Lower leg skin (tissue), 4 donors: Measurements from ENCODE around the gene DGKB. TPM values are rescaled to one million over a fixed set of nuclear protein-coding genes. Genes with fewer than 3 reads are reported as not detected.

Source experiments
- DNase-seq, 2 donors: peaks; one replicate each; pipeline ENCODE4 v3.0.0-alpha.2; 2019; ENCODE audit warnings: low spot score in 2 of 2
- H3K4me3 ChIP-seq: fragments of 200-600 bp; sonication (generic); 2 replicates; pipeline ENCODE4 v1.5.1; 2017; ENCODE audit warnings: mild to moderate bottlenecking, low read depth; ENCODE audit not compliant: poor library complexity, severe bottlenecking
- CTCF ChIP-seq, 3 donors: fragments of 450-650 bp; IDR thresholded peaks; one replicate each; pipeline ENCODE4 v1.5.1; 2016; ENCODE audit warnings: antibody characterized with exemption in 3 of 3, mild to moderate bottlenecking in 3 of 3, moderate library complexity in 2 of 3
- POLR2A ChIP-seq, 2 donors: fragments of 450-650 bp; IDR thresholded peaks; one replicate each; pipeline ENCODE4 v1.6.1; 2016 to 2017; ENCODE audit warnings: antibody characterized with exemption in 2 of 2, mild to moderate bottlenecking in 1 of 2, moderate library complexity in 1 of 2
- WGBS, 2 donors: methylation state at CpG; one replicate each; pipeline ENCODE4 v1.1.5; 2018; 5-methylcytosine and 5-hydroxymethylcytosine counted together
- intact Hi-C: fragments of 100-400 bp; cut with DNase I; formaldehyde crosslinking; loops from one replicate; pipeline ENCODE4 v1.15.0; 2023; ENCODE audit warnings: low total_unique reads
- total RNA-seq, 4 donors: library from RNA; depleted of rRNA; stranded (reverse); fragments of >200 nt; gene quantifications; one replicate each; pipeline ENCODE4 v1.1.0, GENCODE V29; 2016

The DGKB gene
- total RNA-seq, 4 donors from 2014 or later: 0.05 to 0.58 TPM; not detected in 2

- WGBS, 2 donors: 82 to 83% methylated on average over 2 of the region's 2 CpGs
- intact Hi-C loops: no loop called here
- no peak overlapping the region for H3K4me3 ChIP-seq
- no peak for TF ChIP-seq POLR2A (IDR thresholded peaks at IDR 0.05)
- no peak for TF ChIP-seq CTCF (IDR thresholded peaks at IDR 0.05)
- DNase-seq: no peak
These were observed 392.3 kb downstream of the DGKB start for GRCh38 chr7:14510268-14510667.

GRCh38 chr7:14507617-14508016 is 394.9 kb downstream of the DGKB start:
- DNase-seq: peak in 1 of 2 donors; percentile 15
- intact Hi-C loops: no loop called here
- WGBS, 2 donors: 29 to 30% methylated on average over 3 of the region's 3 CpGs
- TF ChIP-seq POLR2A (IDR thresholded peaks at IDR 0.05): no peak
- TF ChIP-seq CTCF (IDR thresholded peaks at IDR 0.05): no peak
- H3K4me3 ChIP-seq: no peak overlapping the region

GRCh38 chr7:14505906-14506305 is 396.6 kb downstream of the DGKB start:
- 52 to 57% methylated on average over 2 of the region's 2 CpGs for WGBS, 2 donors
- intact Hi-C loops: no loop called here
- DNase-seq: no peak
- H3K4me3 ChIP-seq: no peak overlapping the region
- no peak for TF ChIP-seq POLR2A (IDR thresholded peaks at IDR 0.05)
- no peak for TF ChIP-seq CTCF (IDR thresholded peaks at IDR 0.05)

- TF ChIP-seq CTCF (IDR thresholded peaks at IDR 0.05) (no peak), POLR2A (IDR thresholded peaks at IDR 0.05) (no peak)
- WGBS, 2 donors: 63 to 75% methylated on average over 2 of the region's 2 CpGs
- H3K4me3 ChIP-seq: no peak overlapping the region
- DNase-seq: no peak
- intact Hi-C loops: no loop called here
These were observed 398.4 kb downstream of the DGKB start for GRCh38 chr7:14504134-14504533.

GRCh38 chr7:14503623-14504022 is 398.9 kb downstream of the DGKB start:
- intact Hi-C loops: no loop called here

More at GRCh38 chr7:14503623-14504022, 398.9 kb downstream of the DGKB start:
- TF ChIP-seq POLR2A (IDR thresholded peaks at IDR 0.05): no peak
- TF ChIP-seq CTCF (IDR thresholded peaks at IDR 0.05): no peak
- 81 to 83% methylated on average over 2 of the region's 2 CpGs for WGBS, 2 donors
- H3K4me3 ChIP-seq: no peak overlapping the region
- no peak for DNase-seq
